Activated naive CD8-positive, alpha-beta T cell (primary cell): ENCODE results near the gene CXCL5.

Experiments
- H3K27ac Mint-ChIP-seq: one replicate; pipeline ENCODE4 v1.8.0; 2021; ENCODE audit warnings: mixed read lengths
- H3K27me3 Mint-ChIP-seq: one replicate; pipeline ENCODE4 v1.8.0; 2021; ENCODE audit warnings: mixed read lengths
- H3K36me3 Mint-ChIP-seq: one replicate; pipeline ENCODE4 v1.8.0; 2021; ENCODE audit warnings: mixed read lengths
- H3K4me1 Mint-ChIP-seq: one replicate; pipeline ENCODE4 v1.8.0; 2021; ENCODE audit warnings: low read depth, mixed read lengths
- H3K4me3 Mint-ChIP-seq: one replicate; pipeline ENCODE4 v1.8.0; 2021; ENCODE audit warnings: mild to moderate bottlenecking, mixed read lengths
- H3K9me3 Mint-ChIP-seq: one replicate; pipeline ENCODE4 v1.8.0; 2021; ENCODE audit warnings: low read depth, mixed read lengths

The CXCL5 gene

DNA sequence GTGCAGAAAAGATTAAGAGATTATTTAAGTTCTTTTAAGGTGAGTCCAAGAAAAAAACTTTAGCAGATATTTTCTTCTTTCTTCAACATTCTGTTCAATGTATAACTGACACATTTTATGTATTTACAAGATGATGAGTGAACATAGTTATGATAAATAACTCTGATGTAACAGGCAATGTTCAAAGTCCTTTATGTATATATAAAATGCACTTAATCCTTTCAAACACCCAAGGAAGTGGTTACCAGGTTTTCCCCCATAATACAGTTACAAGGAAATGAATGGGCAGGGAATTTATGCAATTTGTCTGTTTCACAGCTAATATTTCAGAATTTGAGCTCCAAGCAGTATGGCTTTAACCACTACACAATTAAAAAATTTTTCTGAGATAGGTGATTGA is 31.8 kb upstream of the CXCL5 start:
- peaks cover 2% of the 10 kb centered on the region for H3K36me3 Mint-ChIP-seq
- H3K9me3 Mint-ChIP-seq: peaks cover 9% of the 10 kb centered on the region
- H3K4me3 Mint-ChIP-seq: no peak overlapping the region

DNA sequence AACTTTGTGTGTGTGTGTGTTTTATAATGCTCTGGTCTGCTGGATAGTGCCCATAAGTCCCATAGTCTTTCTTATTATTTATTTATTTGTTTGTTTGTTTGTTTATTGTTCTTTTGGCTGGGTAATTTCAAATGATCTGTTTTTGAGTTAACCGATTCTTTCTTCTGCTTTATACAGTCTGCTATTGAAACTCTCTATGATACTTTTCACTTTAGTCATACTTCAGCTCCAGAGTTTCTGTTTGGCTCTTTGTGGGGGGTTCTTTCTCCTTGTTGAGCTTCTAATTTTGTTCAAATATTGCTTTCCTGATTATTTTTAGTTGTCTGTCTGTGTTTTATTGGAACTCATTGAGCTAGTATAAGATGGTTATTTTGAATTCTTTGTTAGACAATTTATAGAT is 30.0 kb upstream of the CXCL5 start:
- Mint-ChIP-seq H3K27ac (no peak overlapping the region), H3K36me3 (peaks cover 2% of the 10 kb centered on the region), H3K4me1 (no peaks in the 10 kb centered on the region), H3K4me3 (no peak overlapping the region), H3K9me3 (peaks cover 9% of the 10 kb centered on the region), H3K27me3 (peaks cover 6% of the 10 kb centered on the region)

More for the DNA sequence above, 31.8 kb upstream of the CXCL5 start:
- Mint-ChIP-seq H3K27me3 (peaks cover 6% of the 10 kb centered on the region), H3K4me1 (no peaks in the 10 kb centered on the region), H3K27ac (no peak overlapping the region)

DNA sequence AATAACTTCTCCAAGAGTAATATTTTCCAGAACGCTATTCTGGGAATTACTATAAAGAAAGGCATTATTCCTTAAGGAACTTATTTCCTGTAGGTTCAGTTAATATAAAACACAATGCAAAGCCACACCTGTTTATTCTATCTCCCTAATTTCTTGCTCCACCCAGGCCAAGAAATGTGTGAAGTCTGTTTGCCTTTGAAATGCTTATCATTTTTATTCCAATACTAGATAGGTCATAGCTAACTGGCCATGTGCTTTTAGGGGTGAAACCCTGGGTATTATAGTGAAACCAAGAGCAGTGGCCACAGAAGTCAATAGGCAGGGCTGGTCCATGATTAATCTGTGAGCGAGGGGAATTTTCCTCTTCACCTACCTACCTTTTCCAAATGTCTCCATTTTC is 25.2 kb upstream of the CXCL5 start:
- Mint-ChIP-seq H3K27ac (no peak overlapping the region), H3K4me1 (no peaks in the 10 kb centered on the region), H3K36me3 (peaks cover 2% of the 10 kb centered on the region), H3K9me3 (peaks cover 9% of the 10 kb centered on the region), H3K27me3 (no peaks in the 10 kb centered on the region), H3K4me3 (no peak overlapping the region)

DNA sequence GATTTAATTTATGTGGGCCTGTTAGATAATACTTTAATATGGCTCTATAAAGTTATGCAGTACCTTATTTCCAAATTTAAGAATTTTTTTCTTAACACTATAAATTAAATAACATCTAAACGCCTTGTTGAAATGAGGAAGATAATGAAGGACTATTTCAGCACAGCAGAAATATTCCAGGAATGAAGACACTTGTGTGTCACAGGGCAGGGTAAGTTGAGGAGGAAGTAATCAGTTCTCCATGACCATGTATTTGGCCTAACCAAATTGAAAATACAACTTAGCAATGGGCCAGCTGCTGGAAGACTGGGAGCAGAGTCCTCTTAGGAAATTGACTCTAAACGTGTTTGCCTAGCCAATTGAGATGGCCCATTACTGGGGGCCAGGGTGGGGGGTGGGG is 23.1 kb upstream of the CXCL5 start:
- Mint-ChIP-seq H3K4me3 (no peak overlapping the region), H3K4me1 (no peaks in the 10 kb centered on the region), H3K9me3 (peaks cover 8% of the 10 kb centered on the region), H3K36me3 (peaks cover 2% of the 10 kb centered on the region), H3K27ac (no peak overlapping the region), H3K27me3 (no peaks in the 10 kb centered on the region)

DNA sequence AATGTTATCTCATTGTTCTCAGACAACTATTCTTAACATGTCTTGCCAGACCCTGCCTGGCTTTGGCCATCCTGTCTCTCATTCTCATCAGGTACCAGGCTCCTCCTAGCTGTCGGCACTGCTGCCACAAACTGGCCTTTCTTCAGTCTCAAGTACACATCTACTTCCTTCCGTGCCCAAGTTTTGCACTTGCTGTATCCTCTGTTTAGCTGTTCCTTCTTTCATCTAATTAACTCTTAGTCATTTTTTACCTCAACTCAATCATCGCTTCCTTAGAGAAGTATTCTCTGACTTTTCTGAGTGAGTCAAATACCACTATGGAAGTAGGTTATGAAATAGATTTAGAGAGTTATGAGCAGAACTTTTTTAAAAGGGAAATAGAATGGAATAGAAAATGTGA is 20.3 kb upstream of the CXCL5 start:
- H3K4me3 Mint-ChIP-seq: no peak overlapping the region
- H3K4me1 Mint-ChIP-seq: no peaks in the 10 kb centered on the region
- no peaks in the 10 kb centered on the region for H3K9me3 Mint-ChIP-seq
- no peak overlapping the region for H3K27ac Mint-ChIP-seq
- no peaks in the 10 kb centered on the region for H3K27me3 Mint-ChIP-seq
- no peaks in the 10 kb centered on the region for H3K36me3 Mint-ChIP-seq

DNA sequence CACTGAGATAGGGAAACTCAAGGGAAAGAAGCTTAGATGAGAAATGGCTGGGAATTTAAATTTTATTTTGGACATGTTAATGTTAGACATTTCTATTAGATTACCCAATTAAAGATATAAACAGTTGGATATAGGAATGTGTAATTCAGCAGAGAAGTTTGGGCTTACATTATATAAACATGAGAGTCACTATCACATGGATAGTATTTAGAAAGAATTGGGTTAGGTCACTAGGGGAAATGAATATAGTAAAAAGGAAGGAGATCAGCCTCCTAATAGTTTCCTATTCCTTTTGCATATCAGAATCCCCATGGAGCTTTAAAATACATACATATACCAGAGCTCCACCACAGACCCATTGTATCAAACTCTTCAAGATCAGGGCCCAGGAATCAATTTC is 19.6 kb upstream of the CXCL5 start:
- no peak overlapping the region for H3K27ac Mint-ChIP-seq
- H3K4me3 Mint-ChIP-seq: no peak overlapping the region
- no peaks in the 10 kb centered on the region for H3K36me3 Mint-ChIP-seq
- H3K27me3 Mint-ChIP-seq: no peaks in the 10 kb centered on the region
- no peaks in the 10 kb centered on the region for H3K9me3 Mint-ChIP-seq
- H3K4me1 Mint-ChIP-seq: no peaks in the 10 kb centered on the region

DNA sequence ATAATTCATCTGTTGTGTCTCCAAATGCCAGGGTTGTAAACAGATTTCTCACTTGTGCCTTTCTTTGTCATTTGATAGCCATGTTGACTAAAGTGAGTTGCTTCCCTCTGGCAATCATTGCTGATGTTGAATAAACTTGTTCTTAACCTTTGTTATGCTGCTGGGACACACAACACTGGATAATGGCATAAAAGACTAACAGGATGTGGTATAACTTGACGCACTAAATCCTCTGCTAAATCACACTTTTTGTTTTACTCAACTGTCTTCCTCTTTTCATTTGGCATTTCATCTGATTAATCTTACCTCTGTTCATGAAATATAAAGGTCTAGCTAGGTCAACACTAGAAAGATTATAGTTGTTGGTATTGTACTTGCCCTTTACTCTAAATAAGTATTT is 17.6 kb upstream of the CXCL5 start:
- Mint-ChIP-seq H3K27ac (no peak overlapping the region), H3K36me3 (no peaks in the 10 kb centered on the region)

DNA sequence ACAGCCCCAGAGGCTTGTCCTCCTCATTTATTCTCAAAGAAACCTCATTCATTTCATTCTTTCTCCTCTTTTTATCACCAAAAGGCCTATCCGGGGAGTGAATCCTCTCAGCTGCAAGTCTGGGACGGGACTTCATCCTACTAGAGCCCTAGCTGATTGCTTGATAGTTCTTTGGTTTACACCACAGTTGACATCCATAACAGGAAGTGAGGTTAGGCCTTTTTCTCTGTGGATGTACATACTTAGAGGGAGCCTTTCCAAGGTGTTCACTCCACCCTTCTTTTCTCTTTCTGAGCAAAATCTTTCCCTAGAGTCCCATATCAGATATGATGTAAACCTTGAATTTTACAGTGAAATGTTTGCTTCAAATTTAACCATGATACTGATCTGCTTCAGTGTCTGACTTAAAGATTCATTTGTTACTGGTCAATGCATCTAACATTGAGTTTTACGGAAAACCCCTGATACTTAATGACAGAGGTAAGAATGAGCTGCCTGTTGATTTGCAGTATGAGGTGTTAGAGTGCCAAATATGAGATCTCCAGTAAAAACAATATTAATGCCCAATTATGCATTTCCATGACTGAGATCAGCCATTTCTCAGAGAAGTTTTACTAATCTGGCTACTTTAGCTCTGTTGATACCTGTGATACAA is 16.8 kb upstream of the CXCL5 start:
- Mint-ChIP-seq H3K36me3 (no peaks in the 10 kb centered on the region), H3K27ac (no peak overlapping the region)

More for the DNA sequence above, 17.6 kb upstream of the CXCL5 start:
- no peaks in the 10 kb centered on the region for H3K27me3 Mint-ChIP-seq
- H3K4me3 Mint-ChIP-seq: no peak overlapping the region
- H3K4me1 Mint-ChIP-seq: no peaks in the 10 kb centered on the region
- no peaks in the 10 kb centered on the region for H3K9me3 Mint-ChIP-seq

DNA sequence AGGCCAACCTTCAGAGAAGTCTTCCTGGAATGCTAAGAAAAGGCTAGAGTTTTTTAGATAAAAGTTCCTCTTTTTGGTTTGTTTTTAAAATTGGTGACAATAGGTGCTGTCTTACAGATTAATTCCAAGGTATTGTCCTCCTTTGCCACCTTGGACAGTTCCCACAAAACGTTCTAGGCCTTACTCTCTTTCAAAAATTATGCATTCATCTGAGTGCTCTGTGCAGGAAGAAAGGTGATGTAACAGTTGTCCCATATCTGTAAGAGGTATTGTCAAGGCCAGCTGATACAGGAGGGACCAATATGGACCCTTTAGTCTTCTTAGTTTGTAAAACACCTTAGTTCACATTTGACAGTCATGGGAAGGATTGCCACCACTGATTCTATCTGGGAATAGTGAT is 15.9 kb upstream of the CXCL5 start:
- Mint-ChIP-seq H3K27ac (no peak overlapping the region), H3K9me3 (no peaks in the 10 kb centered on the region), H3K36me3 (no peaks in the 10 kb centered on the region), H3K27me3 (no peaks in the 10 kb centered on the region), H3K4me1 (no peaks in the 10 kb centered on the region), H3K4me3 (no peak overlapping the region)

More for the DNA sequence above, 16.8 kb upstream of the CXCL5 start:
- H3K9me3 Mint-ChIP-seq: no peaks in the 10 kb centered on the region
- H3K4me3 Mint-ChIP-seq: no peak overlapping the region
- H3K4me1 Mint-ChIP-seq: no peaks in the 10 kb centered on the region
- H3K27me3 Mint-ChIP-seq: no peaks in the 10 kb centered on the region

DNA sequence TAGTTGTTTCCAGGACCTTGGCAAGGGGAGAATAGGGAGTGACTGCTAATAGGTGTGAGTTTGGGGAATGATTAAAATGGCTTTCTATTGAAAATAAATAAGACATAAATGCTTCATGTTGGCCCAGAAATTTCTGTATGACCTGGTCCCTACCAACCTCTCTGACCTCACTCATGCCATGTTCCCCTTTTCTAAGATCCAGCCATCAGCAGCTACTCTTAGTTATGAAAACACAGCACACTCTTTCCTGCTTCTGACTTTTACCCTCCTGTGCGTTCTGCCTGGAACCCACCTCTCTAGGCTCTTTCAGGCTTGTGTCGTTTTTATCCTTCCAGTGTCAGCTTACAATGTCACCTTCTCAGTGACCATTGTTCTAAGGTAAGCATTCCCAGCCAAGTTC is 14.8 kb upstream of the CXCL5 start:
- H3K27ac Mint-ChIP-seq: no peak overlapping the region
- H3K36me3 Mint-ChIP-seq: no peaks in the 10 kb centered on the region
- no peaks in the 10 kb centered on the region for H3K4me1 Mint-ChIP-seq
- no peak overlapping the region for H3K4me3 Mint-ChIP-seq
- no peaks in the 10 kb centered on the region for H3K9me3 Mint-ChIP-seq
- no peaks in the 10 kb centered on the region for H3K27me3 Mint-ChIP-seq

DNA sequence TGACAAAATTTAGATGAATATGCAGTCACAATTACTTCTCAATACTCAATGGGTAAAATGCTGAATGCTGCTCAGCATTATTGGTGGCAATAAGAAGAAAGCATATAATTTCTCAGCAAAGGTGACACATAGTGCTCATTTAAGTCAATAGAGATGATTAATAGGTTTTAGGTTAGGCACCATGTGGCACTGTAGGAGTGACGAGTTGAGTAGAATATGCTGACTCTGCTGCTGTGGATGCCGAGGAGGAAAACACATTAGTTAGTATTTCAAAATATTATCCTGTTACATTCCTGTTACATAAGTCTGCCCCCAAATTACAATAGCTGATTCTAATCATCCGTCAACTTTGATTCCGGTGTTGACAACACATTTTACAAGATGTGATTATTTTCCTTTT is 13.7 kb upstream of the CXCL5 start:
- Mint-ChIP-seq H3K36me3 (no peaks in the 10 kb centered on the region), H3K9me3 (no peaks in the 10 kb centered on the region), H3K27me3 (no peaks in the 10 kb centered on the region), H3K4me1 (no peaks in the 10 kb centered on the region), H3K4me3 (no peak overlapping the region), H3K27ac (no peak overlapping the region)

DNA sequence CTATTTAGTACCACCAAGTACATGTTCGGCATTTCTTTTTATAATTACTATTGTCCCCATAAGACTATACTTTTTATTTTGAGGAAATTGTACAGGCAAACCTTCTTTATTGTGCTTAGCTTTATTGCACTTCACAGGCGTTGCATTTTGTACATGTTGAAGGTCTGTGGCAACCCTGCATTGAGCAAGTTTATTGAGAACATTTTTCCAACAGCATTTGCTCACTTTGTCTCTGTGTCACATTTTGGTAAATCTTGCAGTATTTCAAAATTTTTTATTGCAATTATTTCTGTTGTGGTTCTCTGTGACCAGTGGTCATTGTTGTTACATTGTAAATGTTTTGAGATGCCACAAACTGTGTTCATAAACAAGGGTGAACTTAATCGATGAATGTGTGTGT is 10.8 kb upstream of the CXCL5 start:
- Mint-ChIP-seq H3K4me1 (no peaks in the 10 kb centered on the region), H3K4me3 (no peak overlapping the region), H3K27ac (no peak overlapping the region)

DNA sequence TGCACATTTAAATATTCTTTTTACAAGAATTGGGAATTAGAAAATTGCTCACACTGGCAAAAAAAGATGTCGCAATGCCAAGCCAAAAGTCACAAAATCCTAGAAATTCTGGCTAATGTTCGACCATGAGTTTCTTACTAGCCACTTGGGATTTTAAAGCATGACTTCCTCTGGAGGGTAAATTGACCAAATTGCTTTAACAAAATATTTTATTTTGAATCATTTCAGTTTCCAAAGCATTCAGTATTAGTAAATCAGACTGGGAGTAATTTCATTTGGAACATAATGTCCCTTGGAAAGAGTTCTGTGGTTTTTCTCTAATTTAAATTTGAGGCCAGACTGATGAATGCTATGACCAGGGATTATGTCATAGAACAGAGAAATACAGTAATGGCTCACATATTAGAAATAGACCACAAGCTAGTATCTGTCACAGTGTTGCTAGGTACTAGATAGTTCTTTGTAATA is 7.6 kb upstream of the CXCL5 start:
- no peaks in the 10 kb centered on the region for H3K27me3 Mint-ChIP-seq
- no peaks in the 10 kb centered on the region for H3K9me3 Mint-ChIP-seq
- no peaks in the 10 kb centered on the region for H3K4me1 Mint-ChIP-seq
- H3K27ac Mint-ChIP-seq: no peak overlapping the region
- no peaks in the 10 kb centered on the region for H3K36me3 Mint-ChIP-seq
- H3K4me3 Mint-ChIP-seq: no peak overlapping the region

More for the DNA sequence above, 10.8 kb upstream of the CXCL5 start:
- H3K36me3 Mint-ChIP-seq: no peaks in the 10 kb centered on the region
- no peaks in the 10 kb centered on the region for H3K9me3 Mint-ChIP-seq
- no peaks in the 10 kb centered on the region for H3K27me3 Mint-ChIP-seq

DNA sequence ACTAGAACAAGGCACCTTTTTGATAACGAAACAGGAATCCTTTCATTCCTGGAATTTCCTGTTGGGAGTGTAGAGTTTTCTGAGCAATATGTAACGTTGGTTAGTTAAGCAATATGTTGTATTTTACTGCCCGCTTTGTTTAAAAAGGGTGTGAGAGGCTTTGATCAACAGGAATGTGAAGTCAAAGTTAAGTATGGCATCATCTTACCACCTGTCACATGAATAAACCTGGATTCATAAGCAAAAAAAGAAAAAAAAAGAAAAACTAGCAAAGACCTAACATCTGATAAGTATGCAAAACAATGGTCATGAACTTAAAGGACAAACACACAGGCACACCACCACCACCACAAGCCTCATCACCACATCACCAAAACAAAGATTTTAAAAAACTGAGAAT is 7.1 kb upstream of the CXCL5 start:
- no peak overlapping the region for H3K4me3 Mint-ChIP-seq
- H3K4me1 Mint-ChIP-seq: no peaks in the 10 kb centered on the region
- no peaks in the 10 kb centered on the region for H3K27me3 Mint-ChIP-seq
- H3K27ac Mint-ChIP-seq: no peak overlapping the region
- H3K9me3 Mint-ChIP-seq: peaks cover 2% of the 10 kb centered on the region
- no peaks in the 10 kb centered on the region for H3K36me3 Mint-ChIP-seq

DNA sequence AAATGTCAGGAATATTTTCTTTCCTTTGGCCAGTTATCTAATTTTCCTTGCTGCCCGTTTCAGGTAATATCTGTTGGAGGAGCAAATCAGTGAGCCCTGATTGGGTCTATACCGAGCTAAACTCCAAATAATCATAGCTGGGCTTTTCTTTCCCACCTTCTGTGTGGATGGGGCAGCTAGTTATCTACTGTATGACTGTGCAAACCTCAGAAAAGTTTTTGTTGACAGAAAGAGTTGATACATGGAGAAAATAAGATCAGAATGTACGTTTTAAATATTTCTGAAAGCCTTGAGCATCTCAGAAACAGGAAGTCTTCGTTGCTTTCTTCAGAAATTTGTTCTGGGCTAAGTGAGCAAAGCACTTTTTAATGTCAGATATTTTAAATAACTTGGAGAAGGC is 6.2 kb upstream of the CXCL5 start:
- Mint-ChIP-seq H3K4me3 (no peak overlapping the region), H3K27ac (no peak overlapping the region), H3K9me3 (peaks cover 2% of the 10 kb centered on the region), H3K4me1 (no peaks in the 10 kb centered on the region), H3K27me3 (no peaks in the 10 kb centered on the region), H3K36me3 (no peaks in the 10 kb centered on the region)

DNA sequence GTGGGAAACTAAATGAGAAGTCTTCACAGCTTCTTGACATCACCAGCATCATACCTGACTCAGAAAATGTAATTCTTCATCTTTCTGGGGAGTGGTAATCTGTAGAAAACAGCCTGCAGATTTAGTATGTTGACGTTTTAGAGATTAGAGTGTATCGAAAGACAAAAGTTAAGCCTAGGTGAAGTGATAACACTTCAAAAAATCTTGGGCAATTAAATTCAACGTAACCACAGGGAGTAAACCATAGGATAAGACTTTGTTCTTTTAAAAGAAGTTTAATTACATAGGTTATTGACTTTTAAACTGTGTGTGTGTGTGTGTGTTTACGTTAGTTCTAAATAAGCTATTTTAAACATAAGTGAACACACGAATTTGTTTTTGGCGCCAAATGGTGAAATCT is 1.8 kb upstream of the CXCL5 start:
- Mint-ChIP-seq H3K4me1 (no peaks in the 10 kb centered on the region), H3K27me3 (peaks cover 4% of the 10 kb centered on the region), H3K9me3 (peaks cover 2% of the 10 kb centered on the region), H3K36me3 (no peaks in the 10 kb centered on the region), H3K4me3 (no peak overlapping the region), H3K27ac (no peak overlapping the region)
